Measurements from ENCODE around the gene ETS2.

Gene ETS2

DNA sequence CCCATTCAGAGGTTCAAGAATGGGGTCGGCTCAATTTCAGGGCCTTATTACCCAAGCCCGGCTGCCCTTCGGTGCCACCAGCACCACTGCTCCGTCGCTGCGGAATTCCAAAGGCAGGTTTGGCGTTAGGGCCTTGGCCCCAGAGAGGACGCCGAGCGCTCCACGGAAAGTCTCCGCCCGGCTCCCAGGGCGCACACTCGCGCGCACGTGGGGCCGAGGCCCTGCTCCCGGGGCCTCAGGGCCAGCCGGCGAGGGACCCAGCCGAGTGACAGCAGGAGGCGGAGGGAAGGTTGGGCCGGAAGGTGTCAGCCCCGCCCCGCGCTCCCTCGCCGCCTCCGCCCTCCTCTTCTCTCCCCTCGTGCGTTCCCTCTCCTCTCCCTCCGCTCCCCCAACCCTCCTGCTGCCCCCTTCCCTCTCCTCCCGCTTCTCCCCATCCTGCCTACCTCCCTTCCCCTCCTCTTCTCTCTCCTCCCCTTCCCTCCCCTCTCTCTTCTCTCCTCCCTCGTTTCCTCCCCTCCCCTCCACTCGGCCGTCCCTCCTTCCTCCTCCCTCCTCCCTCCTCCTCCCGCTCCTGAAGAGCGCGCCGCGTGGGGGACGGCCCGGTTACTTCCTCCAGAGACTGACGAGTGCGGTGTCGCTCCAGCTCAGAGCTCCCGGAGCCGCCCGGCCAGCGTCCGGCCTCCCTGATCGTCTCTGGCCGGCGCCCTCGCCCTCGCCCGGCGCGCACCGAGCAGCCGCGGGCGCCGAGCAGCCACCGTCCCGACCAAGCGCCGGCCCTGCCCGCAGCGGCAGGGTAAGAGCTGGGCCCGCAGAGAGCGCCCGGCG lies at the start of gene ETS2:
ETS2 (plus strand) TSS at position 602 of the 825 bp plus-strand sequence. CDS start 4,106 bp downstream, outside the sequence.
- DNase-seq, result peak; percentile 82

DNA sequence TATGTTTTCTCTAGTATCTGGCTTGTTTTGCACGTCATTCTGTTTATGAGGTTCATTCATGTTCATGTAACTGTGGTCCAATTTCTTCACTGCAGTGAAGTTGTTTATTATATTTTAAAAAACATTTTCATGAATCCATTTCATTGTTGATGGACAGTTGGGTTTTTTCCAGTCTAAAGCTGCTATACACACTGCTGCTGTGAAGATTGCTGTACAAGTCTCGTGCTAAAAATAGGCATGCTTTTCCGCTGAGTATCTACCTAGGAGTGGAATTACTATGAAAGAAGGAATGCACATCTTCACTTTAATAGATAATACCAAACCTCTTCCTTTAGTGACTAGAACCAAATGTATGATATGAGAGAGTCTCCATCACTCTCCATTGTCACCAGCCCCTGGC lies 49.0 kb upstream of the ETS2 start:
- no peak for DNase-seq

DNA sequence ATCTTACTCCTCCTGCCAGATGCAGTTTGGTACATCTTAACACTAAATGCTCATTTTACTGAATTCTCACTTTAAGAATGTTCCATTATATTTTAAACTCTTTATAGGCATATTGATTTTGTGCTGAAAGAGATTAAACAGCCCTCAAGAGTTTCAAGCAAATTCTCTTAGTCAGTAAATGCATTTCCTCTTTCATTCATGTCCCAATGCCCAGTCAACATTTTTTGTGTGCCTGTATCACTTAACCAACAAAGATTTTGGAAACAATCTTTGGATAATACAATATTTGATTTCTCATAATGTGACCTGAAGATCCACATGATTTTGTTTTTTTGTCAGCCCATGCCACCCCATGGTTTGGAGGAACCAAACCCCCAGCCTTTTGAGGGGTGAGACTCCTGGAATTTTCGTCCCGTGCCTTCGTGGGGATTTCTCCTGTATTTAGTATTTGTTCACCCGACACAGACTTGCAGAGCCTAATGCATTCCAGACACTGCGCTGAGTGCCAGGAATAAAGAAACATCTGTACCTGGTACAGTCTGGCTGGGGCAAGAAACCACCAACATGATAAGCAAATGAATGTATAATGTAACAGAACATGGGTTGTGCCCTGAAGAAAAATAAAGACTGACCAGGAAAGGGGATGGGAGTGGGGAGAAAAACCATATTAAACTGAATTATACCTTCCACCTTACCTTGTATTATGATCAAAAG lies 47.1 kb upstream of the ETS2 start:
- DNase-seq, result no peak

DNA sequence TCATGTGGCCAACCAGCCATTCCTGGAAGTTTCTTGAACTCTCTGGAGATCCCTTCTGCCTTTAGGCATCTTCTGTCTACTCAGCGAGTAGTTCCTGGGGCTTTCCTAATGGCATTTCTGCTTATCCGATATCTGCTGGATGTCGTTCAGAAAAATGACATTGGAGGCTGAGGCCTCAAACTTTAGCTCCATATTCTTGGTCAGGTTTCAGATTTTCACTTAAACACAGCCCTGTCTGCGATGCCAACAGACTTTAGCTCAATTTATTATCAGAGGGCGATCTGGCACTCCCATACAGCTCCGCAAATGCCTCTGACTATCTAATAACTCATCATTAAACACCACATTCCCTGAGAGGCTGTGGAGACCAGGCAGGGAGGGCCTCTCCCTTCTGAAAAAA lies 46.3 kb upstream of the ETS2 start:
- no peak for DNase-seq

DNA sequence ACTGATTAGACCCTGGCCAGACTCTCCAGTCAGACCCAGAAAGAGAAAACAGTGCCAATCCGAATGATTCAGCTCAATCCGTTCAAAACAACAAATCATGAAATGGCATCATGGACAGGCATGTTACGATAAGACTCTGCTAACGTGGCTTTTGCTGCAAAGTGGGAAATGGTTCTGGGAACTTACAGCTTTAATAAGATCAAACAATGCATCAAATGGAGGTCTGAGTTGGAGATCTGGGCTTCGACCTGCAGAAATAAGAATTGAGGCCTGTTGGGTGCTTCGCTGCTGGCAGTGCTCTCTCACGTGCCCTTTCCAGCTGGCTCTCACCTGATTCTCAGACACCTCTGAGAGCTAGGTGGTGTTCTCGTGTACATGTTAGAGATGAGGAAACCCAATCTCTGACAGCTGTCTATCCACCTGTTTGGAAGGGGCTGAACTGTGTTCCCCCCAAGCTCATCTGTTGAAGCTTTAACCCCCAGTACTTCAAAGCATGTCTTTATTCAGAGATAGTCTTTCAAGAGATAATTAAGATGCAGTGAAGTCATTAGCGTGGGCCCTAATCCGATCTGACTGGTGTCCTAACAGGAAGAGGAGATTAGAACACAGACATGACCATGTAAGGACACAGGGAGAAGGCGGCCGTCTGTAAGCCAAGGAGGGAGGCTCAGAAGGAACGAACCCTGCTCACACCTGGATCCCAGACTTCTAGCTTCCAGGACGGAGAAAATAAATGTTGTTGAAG lies 45.5 kb upstream of the ETS2 start:
- no peak for DNase-seq

DNA sequence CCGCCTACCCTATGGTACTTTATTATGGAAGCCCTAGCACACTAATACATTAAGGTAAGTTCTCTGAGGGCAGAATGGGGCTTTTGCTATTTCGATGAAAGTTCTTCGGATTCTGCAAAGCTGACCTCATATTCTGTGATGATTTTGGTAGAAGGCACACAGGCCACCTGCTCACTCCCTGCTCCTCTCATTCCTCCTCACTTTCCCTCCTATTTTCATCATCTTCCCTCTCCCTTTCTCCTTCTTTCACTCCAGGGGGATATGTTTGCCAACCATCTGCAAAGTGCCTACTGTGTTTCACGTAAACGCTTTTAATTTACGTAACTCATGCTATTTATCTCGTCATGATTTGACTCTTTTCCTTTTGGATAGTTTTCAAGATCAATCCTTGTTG lies 45.0 kb upstream of the ETS2 start:
- no peak for DNase-seq

DNA sequence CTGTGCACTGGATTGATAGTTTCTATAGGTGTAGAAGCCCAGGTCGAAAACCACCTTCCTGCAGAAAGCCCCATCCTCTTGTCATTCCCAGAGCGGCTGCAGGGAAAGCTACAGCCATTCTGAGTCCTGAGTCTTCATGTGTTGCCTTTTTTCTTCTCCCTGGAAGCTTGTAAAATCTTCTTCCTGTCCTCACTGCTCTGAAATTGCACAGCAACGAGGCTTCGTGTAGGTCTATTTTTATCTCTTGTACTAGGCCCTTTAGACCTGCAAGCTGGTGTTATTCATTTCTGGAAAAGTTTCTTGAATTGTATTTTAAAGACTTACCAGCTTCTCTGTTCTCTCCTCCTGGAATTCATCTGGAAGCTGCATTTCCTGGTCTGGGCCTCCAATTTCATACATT lies 44.2 kb upstream of the ETS2 start:
- no peak for DNase-seq

DNA sequence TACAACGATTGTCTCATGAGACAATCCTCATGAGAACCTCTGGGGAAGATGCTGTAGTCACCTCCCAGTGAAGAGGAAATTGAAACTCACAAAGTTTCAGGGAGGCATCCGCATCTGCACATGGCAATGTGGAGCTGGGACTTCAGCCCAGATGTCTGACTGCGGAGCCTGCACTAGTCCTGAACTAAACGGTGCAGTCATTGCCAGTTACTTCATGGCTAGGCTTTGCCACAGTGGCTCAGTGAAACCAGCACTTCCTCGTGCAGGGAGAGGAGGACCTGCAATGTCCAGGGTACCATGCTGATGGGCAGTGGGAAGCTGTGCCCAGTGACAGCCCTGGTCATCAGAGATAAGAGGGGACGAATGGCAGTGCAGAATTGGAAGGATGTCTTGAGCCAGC lies 40.7 kb upstream of the ETS2 start:
- no peak for DNase-seq

DNA sequence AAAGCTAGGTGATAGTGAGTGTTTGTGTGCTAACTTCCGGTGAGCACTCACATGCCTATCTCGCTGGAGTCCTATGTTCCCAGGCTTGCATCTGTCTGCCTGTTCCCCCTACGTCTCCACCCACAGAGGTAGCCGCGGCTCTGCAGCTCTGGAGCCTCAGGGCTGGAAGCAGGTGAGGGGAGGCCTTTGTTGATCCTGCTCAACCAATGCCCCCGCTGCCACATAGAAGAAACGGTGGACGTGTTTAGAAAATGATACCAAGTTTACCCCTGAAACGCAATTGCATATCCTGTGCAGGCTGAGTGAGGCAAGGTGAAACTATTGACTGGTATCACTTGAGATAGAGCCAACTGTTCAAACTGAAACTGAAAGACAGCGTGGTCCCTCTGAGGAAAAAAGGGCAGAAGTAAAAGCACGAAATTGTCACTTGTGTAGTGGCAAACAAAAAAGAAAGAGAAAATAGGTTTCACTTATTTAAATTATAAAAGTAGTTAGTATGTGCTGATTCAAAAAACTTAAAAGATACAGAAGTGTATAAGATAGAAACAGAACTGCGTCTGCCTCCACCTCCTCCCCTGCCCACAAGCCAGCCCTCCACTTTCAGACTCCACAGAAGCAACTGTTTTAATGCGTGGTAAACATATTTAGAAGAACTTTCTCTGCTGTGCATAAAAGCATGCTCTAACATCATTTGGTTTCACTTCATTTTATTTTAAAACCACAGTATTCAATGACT lies 38.6 kb upstream of the ETS2 start:
- DNase-seq, result peak; percentile 67

DNA sequence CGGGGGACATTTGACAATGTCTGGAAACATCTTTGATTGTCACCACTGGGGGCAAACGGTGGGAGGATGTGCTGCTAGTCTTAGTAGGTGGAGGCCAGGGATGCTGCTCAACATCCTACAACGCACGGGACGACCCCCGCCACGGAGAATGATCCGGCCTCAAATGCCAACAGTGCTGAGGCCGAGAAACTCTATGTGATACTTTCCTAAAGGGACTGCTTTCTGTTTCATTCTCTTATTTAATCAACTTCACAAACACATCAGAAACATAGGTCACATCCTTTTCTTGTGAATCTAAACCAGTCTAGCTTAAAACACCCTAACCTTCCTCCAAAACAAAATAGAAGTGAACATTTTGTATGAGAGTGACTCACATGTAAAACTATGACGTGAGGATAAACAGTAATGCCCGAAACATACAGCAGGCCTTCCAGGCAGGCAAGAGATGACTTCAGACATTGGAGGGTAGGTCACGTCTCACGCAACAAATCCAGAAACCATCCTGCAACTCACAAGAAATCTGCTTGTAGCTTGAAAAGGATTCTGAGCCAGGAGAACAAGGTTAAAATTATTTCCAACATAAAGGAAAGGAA lies 37.2 kb upstream of the ETS2 start:
- peak; percentile 78 for DNase-seq

DNA sequence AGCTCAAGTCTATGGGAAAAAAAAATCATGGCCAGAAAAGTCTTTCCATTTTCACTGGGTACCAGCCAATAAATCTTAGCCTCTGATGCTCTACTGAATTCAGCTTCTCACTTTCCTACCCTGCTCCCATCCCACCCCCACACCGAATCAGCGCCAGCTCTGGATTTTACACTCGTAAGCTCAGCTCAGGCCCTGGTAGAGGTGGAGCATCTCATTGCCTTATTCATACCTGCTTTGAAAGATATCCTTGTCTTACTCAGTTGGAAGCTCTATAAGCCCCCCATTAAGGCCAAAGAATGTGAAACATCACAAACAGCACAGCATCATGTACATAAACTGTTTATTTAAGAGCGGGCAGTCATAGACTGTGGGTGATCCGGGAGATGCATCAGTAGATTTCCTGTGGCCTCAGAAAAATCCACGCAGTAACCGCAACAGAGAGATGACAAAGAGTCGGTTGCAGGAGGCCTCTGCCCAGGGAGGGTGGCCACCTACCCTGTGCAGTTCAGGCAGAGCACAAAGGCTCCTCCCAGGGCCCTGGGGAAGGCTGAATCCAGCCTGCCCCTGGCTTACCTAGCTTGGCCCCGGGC lies 36.4 kb upstream of the ETS2 start:
- DNase-seq, result peak; percentile 48

DNA sequence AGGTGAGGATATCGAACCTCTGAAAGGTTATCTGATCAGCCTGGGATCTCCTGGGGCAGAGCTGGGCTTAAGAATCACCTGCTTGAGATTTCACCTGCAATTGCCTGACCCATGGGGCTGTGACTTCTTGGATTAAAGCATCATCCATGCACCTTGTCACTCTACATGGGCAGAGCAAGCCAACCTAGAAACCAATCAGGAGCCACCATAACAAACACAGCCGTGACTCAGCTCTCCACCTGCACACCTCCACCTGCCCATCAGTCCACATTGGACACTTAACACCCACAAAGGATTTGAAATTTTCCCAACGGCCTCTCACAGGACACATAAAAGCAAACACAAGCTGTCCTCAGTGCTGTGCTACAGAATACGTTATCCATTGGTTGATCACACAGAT lies 35.1 kb upstream of the ETS2 start:
- no peak for DNase-seq

DNA sequence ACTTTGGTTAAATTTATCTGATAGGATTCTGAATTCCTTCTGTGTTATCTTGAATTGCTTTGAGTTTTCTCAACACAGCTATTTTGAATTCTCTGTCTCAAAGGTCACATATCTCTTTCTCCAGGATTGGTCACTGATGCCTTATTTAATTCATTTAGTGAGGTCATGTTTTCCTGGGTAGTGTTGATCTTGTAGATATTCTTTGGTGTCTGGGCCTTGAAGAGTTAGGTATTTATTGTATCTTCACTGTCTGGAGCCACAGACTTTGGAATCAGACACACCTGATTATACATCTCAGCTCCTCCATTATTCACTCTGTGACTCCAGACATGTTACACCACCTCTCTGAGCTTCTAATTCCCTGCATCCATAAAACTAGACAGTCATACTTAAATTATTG lies 34.2 kb upstream of the ETS2 start:
- DNase-seq, result no peak

DNA sequence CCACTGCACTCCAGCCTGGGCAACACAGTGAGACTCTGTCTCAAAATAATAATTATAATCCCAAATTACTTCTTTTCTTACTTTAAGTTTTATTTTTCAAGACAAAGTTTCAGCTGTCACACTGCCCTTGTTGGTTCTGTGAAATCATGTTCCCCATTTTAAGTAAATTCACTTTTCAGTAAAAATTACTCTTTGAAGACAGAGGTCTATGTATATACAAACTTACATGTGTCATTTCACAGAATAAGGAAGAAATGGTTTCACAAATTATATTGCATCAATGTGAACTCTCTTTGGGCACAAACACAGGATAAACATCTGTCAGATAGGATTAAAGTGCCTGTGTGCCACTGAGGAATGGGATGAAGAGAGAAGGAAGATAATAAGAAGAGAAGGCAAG lies 33.1 kb upstream of the ETS2 start:
- no peak for DNase-seq

DNA sequence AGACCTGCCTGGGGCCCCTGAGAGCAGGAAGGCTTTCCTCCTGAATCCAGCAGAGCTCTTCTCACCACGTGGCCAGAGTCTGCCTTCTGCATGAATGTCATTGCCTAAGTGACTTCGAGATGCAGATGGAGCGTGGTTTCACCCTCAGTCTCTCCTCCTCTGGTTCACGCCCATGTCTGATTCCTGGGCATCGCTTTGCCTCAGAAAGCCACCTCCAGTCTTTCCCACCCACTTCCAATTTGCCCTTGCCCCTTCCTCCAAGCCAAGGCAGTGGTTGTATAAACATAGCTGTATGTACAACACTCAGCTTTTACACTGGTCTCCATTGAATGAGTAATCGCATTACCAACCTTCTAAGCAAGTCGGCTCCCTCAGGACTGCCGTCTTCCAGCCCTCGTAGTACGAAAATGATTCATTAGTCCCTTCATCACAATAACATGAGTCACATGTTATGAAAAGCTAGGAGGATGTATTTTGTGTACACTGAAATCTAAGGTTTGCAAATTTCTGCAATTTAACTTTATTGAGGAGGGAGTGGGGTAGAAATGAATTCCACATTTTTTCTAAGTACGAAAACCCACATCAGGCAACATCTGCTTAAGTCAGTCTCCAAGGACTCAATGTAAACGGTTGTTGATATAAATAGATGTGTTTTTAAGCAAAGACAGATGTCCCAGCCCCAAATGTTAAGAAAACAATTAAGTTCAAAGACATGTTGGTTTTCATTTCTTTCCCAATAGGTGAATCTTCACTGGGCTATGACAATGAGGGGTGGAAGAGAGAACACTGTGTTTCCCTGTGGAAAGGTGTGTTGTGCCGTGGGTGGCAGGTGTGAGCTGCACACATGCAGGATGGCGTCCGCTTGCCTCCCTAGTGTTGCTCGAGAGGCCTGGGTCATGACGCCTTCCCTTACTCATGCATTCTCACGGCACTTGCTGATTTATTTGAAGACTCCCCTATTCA lies 32.3 kb upstream of the ETS2 start:
- peak; percentile 43 for DNase-seq

DNA sequence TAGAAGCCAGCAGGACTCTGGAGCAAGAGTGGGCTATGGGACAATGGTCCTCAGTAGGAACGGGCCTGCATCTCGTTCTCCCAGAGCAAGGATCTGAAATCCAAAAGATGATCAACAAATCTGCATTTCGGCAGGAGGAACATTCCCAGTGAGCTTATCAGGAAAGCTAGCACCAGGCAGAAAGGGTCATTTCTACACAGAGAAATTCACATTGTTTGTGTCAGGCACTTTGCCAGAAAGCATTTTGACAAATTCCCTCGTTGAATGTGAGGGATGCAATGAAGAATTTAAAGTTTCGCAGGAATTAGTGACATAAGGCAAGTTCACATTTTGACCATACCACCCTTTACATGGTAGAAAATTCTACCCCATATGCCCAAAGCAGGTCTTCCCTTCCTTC lies 31.6 kb upstream of the ETS2 start:
- DNase-seq, result no peak

DNA sequence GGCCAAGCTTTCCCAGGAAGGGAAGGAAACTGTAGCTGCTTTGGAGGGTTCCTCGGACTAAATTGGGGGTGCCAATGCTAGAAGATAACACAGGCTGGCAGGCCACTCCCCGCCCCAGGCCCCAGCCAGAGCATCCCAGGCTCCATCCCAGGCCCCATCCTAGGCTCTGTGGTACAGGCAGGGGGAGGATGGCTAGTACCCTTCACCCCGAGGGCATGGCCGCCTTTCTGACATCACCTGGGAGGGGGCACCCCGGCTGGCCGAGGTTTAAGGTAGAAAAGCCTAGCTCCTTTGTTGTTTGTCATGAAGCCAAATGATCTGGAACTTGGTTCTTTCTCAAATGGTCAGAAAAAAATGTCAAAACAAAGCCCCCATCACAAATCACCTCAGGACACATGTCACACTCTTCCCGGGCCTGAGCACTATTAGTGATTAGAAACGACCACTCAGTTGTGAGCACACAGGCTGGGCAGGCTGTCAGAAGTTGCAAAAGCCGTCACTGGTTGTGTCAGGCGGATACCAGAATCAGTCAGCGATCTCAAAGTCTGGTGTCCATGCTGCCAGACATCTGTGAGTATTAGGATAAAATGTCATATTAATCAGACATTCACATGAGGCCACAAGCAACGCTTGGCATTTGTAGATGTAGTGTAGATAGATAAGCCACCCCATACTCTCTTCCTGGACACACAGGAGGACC lies 31.0 kb upstream of the ETS2 start:
- no peak for DNase-seq

DNA sequence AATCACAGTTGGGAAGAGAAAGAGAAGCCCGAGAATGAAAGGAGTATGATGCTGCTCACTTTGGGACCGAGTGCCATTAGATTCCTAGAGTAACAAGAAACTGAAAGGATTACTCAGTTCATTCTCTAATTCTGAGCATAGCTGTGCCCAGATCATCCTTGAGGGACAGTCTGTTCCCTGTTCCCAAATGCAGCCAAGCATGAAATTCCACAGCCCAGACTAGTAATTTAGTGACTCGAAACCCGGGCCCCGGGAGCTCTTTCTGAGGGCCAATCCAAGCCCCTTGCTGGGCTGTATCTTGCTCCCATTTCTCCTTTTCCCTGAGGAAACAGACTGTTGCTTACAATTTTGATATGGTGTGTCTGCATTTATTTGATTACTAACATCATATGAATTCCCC lies 30.0 kb upstream of the ETS2 start:
- DNase-seq, result no peak

DNA sequence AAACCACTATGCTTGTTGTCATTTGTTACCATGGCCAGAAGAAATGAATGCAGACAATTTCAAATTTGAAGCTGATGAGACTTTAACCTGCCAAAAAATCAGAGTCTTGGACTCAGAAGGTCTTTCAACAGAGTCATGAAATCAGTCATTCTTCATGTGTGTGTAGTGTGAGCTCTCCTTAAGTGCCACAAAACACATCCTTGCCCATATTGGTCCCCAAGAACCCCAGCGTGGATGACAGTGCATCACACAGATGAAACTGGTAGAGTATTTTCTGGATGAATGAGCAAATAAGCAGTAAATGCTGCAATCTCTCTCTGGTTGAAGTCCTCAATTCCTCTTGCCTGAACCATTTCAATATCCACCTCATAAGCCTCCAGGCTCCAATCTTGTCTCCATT lies 28.7 kb upstream of the ETS2 start:
- no peak for DNase-seq

DNA sequence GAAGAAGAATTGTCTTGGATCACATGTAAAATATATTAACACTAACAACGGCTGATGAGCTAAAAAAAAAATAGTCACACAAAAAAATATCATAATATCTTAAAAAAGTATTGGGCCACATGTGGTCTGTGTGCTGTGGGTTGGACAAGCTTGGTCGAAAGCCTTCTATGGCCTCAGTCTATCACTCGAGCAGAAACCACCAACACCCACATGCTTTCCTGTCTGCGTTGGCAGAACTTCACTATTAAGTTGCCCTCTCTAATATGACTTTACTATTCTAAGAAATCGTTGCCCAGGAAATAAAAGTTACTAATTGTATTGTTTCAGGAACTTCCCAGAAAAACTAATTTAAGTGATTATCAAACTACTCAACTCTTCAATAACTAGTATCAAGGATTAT lies 28.2 kb upstream of the ETS2 start:
- DNase-seq, result peak; percentile 34

Measured in stimulated activated CD8-positive, alpha-beta memory T cell treated with anti-CD3 and anti-CD28 coated beads, Interleukin-4, amount 100 ng/mL, for 48 hours (primary cell).